ENCODE measurements around the gene B3GNT8.
"Not testable (repeated sequence)": the region's sequence is repeated elsewhere in the genome, so short reads cannot be mapped to it uniquely, and the experiment has no call there.

Gene B3GNT8

GRCh38 chr19:41435936-41436673 is 8.9 kb upstream of the B3GNT8 start:
- DNase-seq: no peak

GRCh38 chr19:41435376-41435775 is 8.2 kb upstream of the B3GNT8 start:
- DNase-seq: not testable (repeated sequence)

- no peak for DNase-seq
These were observed 7.3 kb upstream of the B3GNT8 start for GRCh38 chr19:41434450-41434849.

- DNase-seq: no peak
These were observed 6.0 kb upstream of the B3GNT8 start for GRCh38 chr19:41433171-41433570.

DNA sequence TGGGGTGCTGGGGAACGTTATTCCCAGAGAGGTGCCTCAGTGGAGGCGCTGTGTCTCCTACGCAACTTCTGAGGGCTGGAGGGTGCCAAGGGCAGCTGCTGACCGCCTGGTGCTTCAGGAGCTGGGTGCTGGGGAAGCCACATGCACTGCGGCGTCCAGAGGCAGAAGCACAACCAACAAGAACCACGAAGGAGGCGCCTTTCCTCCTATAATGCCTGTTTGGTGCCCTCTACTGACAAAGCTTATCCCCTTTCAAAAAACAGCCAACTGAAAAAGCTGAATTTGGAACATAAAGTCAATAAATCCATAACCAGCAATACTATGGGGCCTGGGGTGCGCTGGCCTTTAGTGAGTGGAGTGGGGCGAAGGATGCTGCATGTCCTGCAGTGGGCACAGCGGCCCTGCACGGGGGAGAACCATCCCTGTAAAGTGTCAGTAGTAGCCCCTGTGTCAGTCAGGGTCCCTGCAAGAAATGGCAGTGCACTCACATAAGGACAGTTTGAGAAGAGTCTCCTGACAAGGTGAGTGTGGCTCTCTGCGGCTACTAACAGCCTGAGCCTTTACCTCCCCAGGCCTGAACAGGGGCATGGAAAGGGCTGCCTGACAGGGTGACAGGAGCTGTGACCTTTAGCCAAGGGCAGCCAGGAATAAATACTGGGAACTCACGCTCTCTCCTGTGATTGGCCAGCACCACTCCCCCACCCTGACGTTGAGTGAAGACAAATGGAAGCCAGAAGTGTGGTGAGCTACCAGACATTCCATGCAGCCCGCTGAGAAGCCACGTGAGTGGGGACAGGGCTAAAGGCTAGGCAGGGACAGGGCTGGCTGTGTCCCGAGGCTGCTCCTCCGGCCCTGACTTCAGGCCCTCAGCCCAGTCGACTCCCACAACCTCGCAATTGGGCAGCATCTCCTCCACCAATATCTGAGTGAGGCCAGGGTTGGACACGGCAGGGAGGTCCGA is 4.5 kb upstream of the B3GNT8 start:
- peak; percentile 82 for DNase-seq

GRCh38 chr19:41430922-41431321 is 3.7 kb upstream of the B3GNT8 start:
- DNase-seq: no peak

DNA sequence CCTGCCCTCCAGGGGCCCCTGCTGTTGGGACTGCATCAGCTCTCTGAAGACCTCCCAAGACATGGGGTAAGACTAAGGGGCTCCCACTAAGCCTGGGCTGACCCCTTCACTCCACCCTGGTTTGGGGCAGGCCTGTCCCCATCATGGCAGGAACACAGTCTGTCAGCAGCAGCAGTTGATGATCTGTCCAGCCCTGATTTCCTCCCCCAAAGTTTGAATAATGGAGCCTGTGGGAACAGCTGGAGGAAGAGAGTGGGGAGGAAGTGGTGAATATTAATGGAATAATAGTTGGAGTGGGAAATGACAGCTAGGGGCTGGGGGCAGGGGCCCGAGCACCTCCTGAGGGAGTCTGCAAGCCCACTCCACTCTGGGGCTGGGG is 1.3 kb upstream of the B3GNT8 start:
- no peak for DNase-seq

- peak; percentile 68 for DNase-seq
These were observed 690 bp upstream of the B3GNT8 start for GRCh38 chr19:41427647-41428480.

GRCh38 chr19:41426116-41426841 is 895 bp downstream of the B3GNT8 start:
- no peak for DNase-seq

DNA sequence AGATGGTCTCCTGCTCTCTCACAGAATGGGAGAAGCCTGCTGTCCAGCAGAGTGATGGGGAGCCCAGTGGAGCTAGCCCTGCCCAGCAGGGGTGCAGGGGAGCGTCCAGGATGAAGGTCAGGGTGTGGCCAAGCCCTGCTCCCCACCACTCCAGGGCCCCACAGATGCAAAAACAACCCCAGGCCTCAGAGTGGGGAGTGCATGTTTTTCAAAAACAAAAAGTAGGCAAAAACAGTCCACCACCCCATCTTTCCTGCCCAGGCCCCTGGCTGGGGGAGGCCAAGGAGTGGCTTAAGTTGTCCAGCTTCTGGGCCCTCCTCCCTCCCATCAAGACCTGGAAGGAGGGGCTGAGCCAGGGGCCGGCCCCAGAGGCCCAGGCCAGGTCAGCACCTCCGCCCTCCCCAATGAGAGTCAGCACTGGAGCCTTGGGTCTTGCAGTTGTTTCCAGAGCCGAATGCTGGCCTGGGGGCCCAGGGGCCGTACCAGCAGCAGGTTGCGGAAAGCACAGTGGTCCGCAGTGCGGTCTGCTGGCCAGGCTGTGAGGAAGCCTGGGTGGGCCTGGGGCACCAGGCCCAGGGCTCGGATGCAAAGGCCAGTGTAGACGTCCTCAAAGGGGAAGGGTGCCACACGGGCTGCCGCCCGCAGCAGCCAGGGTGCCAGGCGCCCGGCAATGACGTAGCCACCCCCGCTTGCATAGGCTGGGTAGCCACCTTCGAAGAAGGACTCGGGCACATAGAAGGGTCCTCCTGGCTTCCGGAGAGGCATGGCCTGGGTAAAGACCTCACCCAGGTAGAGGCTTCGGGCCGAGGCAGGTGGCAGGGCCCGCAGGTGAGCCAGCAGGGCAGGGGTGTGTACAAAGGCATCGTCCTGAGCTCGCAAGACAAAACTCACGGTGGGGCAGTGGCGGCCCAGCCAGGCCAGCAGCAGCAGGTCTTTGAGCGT is 1.7 kb downstream of the B3GNT8 start:
- no peak for DNase-seq

DNA sequence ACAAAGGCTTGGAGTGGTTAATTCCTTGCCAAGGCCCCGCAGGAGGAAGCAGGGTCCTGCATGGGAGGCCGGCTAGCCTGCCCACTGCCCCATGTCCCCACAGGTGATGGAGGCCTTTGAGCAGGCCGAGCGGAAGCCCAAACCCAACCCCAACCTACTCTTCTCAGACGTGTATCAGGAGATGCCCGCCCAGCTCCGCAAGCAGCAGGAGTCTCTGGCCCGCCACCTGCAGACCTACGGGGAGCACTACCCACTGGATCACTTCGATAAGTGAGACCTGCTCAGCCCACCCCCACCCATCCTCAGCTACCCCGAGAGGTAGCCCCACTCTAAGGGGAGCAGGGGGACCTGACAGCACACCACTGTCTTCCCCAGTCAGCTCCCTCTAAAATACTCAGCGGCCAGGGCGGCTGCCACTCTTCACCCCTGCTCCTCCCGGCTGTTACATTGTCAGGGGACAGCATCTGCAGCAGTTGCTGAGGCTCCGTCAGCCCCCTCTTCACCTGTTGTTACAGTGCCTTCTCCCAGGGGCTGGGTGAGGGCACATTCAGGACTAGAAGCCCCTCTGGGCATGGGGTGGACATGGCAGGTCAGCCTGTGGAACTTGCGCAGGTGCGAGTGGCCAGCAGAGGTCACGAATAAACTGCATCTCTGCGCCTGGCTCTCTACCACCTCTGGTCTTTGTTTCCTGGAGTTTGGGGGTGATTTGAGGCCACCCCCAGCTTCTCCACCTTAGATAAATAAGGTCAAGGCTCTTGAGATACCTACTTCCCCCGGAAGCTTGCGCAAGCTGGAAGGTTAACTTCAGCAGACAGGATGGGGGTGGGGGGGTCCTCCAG is 2.6 kb downstream of the B3GNT8 start:
- peak; percentile 43 for DNase-seq

GRCh38 chr19:41422955-41423354 is 4.2 kb downstream of the B3GNT8 start:
- DNase-seq: no peak

DNA sequence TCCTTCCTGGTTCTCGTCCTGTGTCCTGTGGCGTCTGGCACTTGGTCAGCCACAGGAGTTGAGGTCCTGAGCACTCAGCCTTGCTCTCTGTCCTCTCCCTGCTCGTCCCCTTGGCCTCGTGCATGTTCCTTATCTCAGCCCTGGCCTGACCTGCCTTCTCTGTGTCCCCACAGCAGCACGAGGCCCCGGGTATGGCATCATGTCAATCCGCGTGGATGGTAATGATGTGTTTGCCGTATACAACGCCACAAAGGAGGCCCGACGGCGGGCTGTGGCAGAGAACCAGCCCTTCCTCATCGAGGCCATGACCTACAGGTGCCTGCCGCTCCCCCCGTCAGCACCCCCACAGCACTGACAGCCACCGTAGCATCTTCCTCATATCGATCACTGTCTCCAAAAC is 4.7 kb downstream of the B3GNT8 start:
- DNase-seq: no peak

- DNase-seq: no peak
These were observed 5.2 kb downstream of the B3GNT8 start for GRCh38 chr19:41421973-41422372.

GRCh38 chr19:41421314-41421713 is 5.9 kb downstream of the B3GNT8 start:
- DNase-seq: no peak

DNA sequence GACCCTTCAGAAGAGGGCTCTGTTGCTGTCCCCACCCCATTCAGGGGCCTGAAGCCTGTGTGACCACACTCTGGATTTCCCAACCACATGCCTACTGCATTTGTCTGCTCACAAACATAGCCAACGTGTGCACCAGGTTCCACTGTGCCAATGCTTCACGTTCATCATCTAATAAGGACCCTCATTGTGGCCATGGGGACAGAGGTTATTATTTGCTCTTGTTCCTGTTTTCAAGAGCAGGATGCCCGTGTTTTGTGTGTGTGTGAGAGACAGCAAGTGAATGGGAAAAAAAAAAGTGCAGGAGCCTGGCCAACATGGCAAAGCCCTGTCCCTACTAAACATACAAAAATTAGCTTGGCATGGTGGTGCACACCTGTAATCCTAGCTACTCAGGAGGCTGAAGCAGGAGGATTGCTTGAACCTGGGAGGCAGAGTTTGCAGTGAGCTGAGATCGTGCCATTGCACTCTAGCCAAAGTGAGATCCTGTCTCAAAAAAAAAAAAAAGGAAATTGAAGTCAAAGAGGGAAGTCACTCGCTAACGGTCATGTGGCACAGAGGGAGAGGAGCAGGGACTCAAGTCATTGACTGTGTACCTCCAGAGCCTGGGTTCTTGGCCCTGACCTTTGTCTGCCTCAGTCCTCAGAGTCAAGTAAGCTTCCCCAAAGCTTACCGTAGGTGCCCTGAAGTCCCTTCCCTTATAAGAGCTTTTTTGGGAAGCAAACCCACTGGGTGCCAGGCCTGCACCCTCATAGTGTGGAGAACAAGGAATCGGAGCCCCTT is 6.9 kb downstream of the B3GNT8 start:
- peak; percentile 66 for DNase-seq

GRCh38 chr19:41416194-41416674 is 10.9 kb downstream of the B3GNT8 start:
- no peak for DNase-seq

DNA sequence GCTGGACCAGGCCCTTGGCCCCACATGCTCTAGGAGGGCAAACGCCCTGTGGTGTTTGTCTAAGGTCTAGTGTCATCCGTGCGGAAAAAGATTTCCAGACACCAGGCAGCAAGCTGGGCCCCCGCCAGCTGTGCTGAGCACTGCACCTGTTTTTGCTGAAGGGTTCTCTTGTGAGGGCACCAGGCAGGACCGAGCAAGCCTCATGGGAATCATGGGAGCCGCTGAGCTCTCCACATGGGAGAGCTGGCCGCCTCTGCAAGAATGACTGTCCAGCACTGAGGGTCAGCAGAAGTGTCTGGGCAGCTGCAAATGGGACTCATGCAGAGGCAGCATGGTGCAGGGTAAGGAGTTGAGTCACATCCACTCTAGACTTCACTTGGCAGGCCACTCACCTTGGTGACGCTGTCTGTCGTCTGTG is 12.0 kb downstream of the B3GNT8 start:
- DNase-seq: no peak

DNA sequence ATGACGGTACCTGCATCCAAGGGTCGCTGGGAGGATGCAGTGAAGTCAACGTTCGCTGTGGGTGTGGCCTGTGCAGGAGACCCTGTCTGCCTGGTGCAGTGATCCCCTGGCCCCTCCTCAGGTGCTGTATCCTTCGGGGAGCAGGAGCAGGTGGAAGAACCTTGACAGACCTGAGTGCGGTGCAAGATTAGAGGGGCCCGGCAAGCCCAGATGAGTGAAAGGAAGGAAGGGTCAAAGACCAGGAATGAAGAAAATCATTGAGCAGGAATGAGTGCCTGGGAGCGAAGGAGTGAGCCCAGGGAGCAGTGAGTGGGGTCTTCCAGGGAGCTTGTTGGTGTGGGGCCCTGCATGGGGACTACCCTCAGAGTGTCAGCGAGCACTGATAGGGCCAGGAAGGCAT is 12.7 kb downstream of the B3GNT8 start:
- no peak for DNase-seq

Measured in hematopoietic multipotent progenitor cell treated with erythropoietin and hydrocortisone succinate and interleukin-3 and kit ligand, for 6 days (in vitro differentiated cells).